NCI-H146 treated with DMSO at 0.1 percent for 48 hours (cell line): ENCODE data around the gene NISCH.
A peak's percentile ranks its signal among the peaks of the same experiment; 100 is the strongest.

Experiments
- DNase-seq: peaks from one replicate; lab custom pipeline; 2025; ENCODE audit not compliant: unreplicated experiment; lab: John Stamatoyannopoulos, UW

NISCH gene

GRCh38 chr3:52455283-52456168, at the start of gene NISCH:
Gene NISCH (plus strand): TSS chr3:52455604. CDS start chr3:52455642, 38 bp downstream.
- DNase-seq, result peak; percentile 64

- DNase-seq, result no peak
Measured at GRCh38 chr3:52406231-52406661, 49.2 kb upstream of the NISCH start.

- no peak for DNase-seq
Measured at GRCh38 chr3:52406791-52407510, 48.5 kb upstream of the NISCH start.

GRCh38 chr3:52407779-52408178, 47.6 kb upstream of the NISCH start:
- DNase-seq, result no peak

- DNase-seq, result no peak
Measured at GRCh38 chr3:52408466-52408865, 46.9 kb upstream of the NISCH start.

- DNase-seq, result no peak
Measured at GRCh38 chr3:52415800-52416199, 39.6 kb upstream of the NISCH start.

GRCh38 chr3:52420388-52420787, 35.0 kb upstream of the NISCH start:
- DNase-seq, result no peak

- DNase-seq, result no peak
Measured at GRCh38 chr3:52422669-52423068, 32.7 kb upstream of the NISCH start.

GRCh38 chr3:52423173-52423572, 32.2 kb upstream of the NISCH start:
- DNase-seq, result no peak

GRCh38 chr3:52428151-52429005, 27.0 kb upstream of the NISCH start:
- peak; percentile 39 for DNase-seq

- DNase-seq, result no peak
Measured at GRCh38 chr3:52429031-52429430, 26.4 kb upstream of the NISCH start.

- no peak for DNase-seq
Measured at GRCh38 chr3:52429779-52430415, 25.5 kb upstream of the NISCH start.

- DNase-seq, result no peak
Measured at GRCh38 chr3:52430416-52430810, 25.0 kb upstream of the NISCH start.

GRCh38 chr3:52431459-52432223, 23.8 kb upstream of the NISCH start:
- no peak for DNase-seq

GRCh38 chr3:52432225-52432624, 23.2 kb upstream of the NISCH start:
- no peak for DNase-seq

- DNase-seq, result no peak
Measured at GRCh38 chr3:52432691-52433141, 22.7 kb upstream of the NISCH start.

GRCh38 chr3:52433328-52433995, 21.9 kb upstream of the NISCH start:
- DNase-seq, result no peak

- DNase-seq, result no peak
Measured at GRCh38 chr3:52433996-52434479, 21.4 kb upstream of the NISCH start.

GRCh38 chr3:52434491-52435115, 20.8 kb upstream of the NISCH start:
- DNase-seq, result no peak
